Measurements from ENCODE around the gene EBNA1BP2. TPM values are rescaled to one million over a fixed set of nuclear protein-coding genes. Genes with fewer than 3 reads are reported as not detected.
"Not testable (repeated sequence)": the region's sequence is repeated elsewhere in the genome, so short reads cannot be mapped to it uniquely, and the experiment has no call there.

EBNA1BP2 gene
- total RNA-seq, 1 donor from 2014 or later: 28.9 TPM

- not testable (repeated sequence) for DNase-seq
These were observed 52.0 kb downstream of the EBNA1BP2 start for GRCh38 chr1:43119928-43120586.

Small RNAs within 50 kb of the gene (small RNA-seq; reads per million reads assigned to genes)
- gene RNA5SP46 (ENCODE audit: low replicate concordance): not detected

Other genes with a start within 250 kb of the EBNA1BP2 start
- gene SLC2A1, start 213.4 kb downstream of the EBNA1BP2 start, total RNA-seq: 124 TPM
- gene CFAP57, start within 50 bp of the EBNA1BP2 start, total RNA-seq: 0.51 TPM
- 0.92 TPM for gene TMEM125, start 97.7 kb upstream of the EBNA1BP2 start, total RNA-seq
- gene C1orf210, start 113.3 kb upstream of the EBNA1BP2 start, total RNA-seq: 1.0 TPM
- 62.3 TPM for gene TIE1, start 128.7 kb upstream of the EBNA1BP2 start, total RNA-seq
- not detected for gene MPL, start 165.5 kb upstream of the EBNA1BP2 start, total RNA-seq
- gene CDC20, start 186.7 kb upstream of the EBNA1BP2 start, total RNA-seq: 14.1 TPM
- gene ELOVL1, start 195.7 kb upstream of the EBNA1BP2 start, total RNA-seq: 9.6 TPM
- 26.0 TPM for gene MED8, start 217.5 kb upstream of the EBNA1BP2 start, total RNA-seq
- 25.5 TPM for gene SZT2, start 217.6 kb upstream of the EBNA1BP2 start, total RNA-seq

Data from tongue (tissue), 3 donors.